H54 (cell line): Measurements from ENCODE around the gene CDH23.
A peak's percentile ranks its signal among the peaks of the same experiment; 100 is the strongest.

Experiments used
- DNase-seq: peaks from one replicate; pipeline ENCODE4 v3.0.0; 2011; ENCODE audit warnings: low spot score, mixed read lengths; ENCODE audit not compliant: insufficient read length
- FAIRE-seq: peaks from 3 replicates; lab custom pipeline; 2011; peaks lifted over from hg19 to GRCh38; lab: Jason Lieb, UNC
- POLR2A ChIP-seq: IDR thresholded peaks from 2 replicates; pipeline ENCODE4 v1.6.1; 2011; ENCODE audit warnings: low read depth, mild to moderate bottlenecking, low read length

Gene CDH23

DNA sequence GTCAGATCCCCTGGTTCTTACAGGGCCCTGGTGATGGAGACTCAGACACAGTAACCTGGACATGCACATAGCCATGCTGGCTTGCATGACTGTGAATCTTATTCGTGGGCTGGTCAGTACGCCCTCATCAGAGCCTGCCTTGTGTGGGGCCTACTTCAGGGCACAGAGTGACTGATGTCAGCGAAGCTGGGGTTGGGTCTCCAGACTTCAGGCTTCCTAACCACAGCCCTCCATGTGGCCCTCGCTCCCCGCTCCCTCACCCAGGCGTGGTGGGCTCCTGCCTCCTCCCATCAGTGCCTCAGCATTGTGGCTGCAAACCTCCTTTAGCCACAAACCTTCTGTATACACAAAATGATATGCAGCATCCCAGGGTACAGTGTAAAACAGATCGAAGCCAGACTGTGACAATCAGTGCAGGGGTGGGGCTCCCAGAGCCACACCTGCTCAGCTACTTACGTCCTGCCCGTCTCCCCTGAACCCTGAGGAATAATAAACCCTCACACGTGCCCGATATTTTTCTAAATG lies 329.9 kb downstream of the CDH23 start:
- FAIRE-seq (no peak), DNase-seq (no peak)
- no peak for TF ChIP-seq POLR2A

DNA sequence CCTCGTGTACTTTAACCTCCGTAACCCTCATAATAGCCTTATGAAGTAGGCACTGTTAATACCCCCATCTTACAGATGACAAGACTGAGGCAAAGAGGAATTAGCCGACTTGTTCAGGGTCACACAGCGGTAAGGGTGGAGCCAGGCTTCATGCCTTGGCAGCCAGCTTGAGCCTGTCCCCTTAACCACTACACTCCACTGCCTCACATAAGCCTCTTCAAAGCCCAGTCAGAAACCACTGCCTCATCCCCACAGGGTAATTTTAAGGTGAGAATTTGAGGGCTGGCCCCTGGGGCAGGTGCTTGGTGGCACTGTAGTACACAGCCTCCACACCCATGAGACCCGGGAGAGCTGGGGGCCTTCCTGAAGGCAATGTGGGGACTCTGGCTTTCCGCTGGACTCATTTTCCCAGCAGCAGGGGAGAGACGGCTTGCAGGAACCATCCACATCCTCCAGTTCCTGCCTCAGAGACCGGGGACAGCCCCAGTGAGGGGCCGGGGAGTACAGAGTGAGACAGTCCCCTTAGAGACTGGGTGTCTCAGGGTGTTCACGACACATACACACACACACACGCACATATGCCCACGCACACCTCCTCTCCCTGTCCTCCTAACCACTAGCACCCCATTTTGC lies 330.5 kb downstream of the CDH23 start:
- no peak for TF ChIP-seq POLR2A
- no peak for DNase-seq
- FAIRE-seq: no peak

DNA sequence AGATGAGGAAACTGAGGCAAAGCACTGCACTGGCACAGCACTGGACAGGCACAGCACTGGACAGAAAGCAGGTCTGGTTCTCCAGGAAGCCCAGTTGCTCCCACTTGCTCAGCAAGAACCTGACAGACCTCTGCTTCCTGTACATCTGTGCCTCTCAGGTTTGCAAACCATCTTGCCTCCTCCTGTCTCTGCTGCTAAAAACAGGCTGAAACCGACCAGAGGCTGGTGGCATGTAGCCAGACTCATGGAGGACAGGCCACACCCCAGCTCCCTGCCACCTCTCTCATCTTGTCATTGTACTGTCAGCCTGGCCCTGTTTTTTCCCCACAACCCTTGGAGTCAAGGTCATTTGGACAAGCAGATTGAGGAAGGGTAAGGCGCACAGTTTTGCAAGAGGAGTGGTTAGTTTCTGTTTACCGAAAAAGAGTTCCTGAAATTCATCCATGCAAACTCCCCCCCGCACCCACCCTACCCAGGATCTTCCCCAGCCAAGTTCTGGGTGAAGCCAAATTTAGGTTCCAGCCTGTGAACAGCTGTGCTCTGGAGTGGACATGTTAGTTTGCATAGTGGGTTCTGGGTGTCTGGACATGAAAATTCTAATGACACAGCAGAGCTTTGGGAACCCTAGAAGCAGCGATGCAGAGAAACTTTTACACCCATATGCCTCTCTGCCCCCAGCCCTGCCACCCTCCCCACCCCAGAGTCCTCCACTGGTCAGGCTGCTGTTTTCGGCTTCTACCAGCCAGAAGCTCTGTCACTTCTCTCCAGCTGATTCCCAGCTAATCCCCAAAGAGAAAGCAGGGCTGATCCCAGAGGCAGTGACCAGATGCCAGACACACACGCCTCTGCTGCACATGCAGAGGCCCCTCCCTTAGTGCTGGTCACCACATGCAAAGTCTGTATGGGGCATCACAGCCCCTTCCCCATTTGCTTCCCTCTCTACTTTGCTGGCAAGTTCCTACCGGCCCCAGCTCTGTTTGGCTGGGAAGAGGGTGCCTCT lies 331.3 kb downstream of the CDH23 start:
- DNase-seq (peak; percentile 37), FAIRE-seq (no peak)
- TF ChIP-seq POLR2A: no peak

DNA sequence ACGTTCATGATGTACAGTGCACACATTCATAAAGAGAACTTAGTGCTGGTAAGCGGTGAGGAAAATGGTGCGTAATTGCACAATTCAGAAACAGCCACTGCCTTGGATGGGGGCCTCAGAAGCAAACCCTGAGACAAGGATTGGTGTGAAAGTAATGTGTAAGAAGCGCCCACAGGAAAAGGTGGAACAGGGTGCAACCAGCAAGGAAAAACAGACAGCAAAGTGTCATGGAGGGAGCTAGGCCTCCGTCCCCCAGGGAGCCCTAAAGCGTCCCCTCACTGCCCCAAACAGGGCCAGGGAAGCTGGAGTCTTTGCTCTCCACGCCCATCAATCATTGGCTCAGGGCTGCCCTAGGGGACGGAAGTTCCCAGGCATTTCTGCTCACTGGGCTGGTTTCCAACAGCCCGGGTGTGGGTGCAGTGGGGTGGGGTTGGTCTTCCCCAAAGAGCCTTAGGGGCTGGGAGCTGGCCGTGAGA lies 332.5 kb downstream of the CDH23 start:
- DNase-seq: peak; percentile 50
- FAIRE-seq: no peak
- no peak for TF ChIP-seq POLR2A

DNA sequence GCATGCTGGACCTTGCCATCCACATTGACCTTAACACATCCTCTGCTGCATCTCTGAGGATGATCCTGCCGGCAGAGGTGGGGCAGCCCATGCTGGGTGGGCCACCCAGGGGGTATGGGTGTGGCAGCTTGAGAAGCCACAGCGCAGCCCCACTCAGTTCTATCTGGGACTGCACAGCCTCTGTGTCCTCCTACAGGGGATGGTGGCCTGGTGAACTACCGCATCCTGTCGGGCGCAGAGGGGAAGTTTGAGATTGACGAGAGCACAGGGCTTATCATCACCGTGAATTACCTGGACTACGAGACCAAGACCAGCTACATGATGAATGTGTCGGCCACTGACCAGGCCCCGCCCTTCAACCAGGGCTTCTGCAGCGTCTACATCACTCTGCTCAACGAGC lies 335.1 kb downstream of the CDH23 start:
- FAIRE-seq (no peak), DNase-seq (no peak)
- no peak for TF ChIP-seq POLR2A

DNA sequence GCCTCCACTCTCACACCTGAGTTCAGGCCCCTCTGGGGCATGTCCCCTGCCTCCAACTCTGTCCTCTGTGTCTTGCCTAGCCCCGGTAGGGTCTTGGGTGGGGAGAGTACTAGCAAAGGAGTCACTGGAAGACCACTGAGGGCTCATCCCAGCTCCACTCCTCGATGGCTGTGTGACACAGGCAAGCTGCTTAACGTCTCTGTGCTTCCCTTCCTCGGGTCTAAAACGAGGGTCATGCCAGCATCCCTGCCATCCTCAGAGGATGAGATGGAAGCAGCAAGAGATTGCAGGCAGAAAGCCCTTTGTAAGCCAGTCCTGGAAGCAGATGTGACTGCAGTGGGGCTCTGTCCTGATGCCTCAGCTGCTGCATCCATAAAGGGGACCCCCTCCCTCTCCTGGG lies 338.1 kb downstream of the CDH23 start:
- DNase-seq: no peak
- no peak for TF ChIP-seq POLR2A
- FAIRE-seq: no peak

DNA sequence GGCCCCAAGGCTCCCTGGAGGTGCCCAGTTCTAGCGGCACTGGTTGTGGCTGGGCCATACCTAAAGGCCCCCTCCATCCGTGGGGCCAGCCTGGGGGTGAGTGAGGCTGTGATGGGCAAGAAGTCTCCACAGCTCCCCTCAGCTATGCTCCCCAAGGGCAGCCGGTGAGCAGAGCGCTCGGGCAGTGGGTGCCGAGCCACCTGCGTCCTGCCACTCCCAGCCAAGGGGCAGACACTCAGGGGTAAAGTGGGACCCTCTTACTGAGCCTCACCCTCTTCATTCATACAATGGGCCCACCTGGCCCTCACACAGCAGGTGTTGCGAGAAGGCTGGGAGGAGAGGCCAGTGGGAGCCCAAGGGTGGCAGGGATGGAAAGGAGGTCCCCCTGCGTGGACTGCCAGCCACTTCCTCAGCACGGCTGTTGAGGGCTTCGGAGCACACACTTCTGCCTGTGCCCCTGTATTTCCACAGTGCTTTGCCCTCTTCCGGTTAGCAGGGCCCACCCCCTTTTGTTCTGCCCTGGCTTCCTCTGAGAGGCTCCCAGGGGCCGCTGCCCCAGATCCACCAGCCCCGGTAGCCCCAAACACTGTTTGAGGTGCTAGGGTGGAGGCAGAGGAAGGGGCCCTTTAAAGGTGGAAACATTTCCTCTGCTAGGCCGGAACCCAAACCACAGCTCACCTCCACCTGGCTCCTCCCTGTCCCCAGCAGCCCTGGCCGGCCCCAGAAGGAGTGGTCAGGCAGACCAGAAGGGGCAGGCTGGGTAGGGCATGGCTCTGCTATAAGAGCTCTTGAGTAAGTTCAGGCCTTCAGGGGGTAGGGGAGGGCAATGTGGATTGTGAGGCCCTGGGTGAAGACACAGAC lies 339.2 kb downstream of the CDH23 start:
- FAIRE-seq (no peak), DNase-seq (no peak)
- TF ChIP-seq POLR2A: no peak

DNA sequence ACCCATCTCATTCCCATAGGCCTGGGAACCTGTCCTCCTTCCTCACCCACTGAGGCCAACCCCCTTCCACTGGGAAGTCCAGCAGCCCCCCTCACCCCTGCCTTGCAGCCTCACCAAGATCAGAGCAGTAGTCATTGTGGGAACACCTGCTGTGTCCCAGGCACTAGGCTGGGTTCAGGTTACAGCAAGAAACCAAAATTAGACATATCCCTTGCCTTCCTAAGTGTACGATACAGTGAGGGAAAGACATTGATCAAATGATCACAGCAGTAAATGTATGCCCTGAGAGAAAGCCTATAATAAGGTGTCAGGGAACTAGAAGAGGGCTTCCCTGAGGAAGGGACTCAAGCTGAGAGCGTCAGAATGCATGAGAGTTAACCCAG lies 339.8 kb downstream of the CDH23 start:
- FAIRE-seq: no peak
- no peak for DNase-seq
- TF ChIP-seq POLR2A: no peak

DNA sequence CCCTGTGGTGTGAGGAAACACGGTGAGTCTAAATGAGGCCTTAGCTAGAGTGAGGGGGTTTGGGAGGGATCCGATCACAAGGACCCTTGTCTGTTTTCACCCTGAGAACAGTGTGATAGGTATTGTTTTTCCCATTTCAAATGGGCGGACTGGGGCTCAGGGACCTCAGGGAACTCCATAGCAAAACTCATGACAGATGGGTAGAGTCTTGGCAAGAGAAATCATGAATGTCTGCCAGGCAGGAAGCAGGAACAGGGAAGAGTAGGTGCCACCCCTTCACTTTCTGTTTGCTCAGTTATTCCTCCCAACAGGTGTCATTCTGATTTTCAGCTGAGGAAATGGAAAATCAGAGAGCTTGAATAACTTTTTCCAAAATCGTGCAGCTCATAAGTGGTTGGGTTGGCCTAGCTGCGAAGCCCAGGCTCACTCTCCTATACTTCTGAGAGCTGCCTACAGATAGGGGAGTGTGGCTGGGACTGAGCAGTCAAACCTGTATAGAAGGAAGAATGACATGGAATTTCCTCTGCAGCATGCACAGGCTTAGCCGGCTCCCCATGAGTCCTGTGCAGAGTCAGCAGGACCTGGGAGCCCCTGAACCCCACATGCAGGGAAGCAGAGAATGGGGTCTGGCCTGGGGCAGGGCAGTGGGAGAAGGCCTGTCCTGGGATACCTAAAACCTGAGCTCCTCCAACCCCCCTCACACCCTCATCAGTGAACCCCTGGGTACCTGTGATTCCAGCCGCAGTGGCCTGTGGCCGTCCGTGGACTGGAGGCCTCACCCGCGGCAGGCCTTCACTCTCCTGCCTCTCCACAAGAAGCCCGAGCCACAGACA lies 340.5 kb downstream of the CDH23 start:
- FAIRE-seq (no peak), DNase-seq (no peak)
- TF ChIP-seq POLR2A: no peak

DNA sequence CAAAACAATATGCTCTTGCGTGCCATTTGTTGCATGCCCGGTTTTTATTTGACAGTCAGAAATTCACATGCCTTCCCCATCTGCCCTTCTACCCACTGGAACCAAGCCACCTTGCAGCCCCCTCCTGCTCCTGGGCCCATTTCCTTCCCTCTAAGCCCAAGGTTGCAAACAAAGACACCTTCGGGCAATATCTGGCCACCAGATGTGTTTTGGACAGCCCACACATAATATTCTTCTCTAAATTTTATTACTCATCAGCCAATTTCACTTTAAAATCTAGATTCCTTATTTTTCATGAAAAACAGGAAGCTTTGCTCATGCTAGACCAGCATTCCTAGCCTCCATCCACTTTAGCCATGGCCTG lies 341.1 kb downstream of the CDH23 start:
- no peak for FAIRE-seq
- no peak for TF ChIP-seq POLR2A
- no peak for DNase-seq

DNA sequence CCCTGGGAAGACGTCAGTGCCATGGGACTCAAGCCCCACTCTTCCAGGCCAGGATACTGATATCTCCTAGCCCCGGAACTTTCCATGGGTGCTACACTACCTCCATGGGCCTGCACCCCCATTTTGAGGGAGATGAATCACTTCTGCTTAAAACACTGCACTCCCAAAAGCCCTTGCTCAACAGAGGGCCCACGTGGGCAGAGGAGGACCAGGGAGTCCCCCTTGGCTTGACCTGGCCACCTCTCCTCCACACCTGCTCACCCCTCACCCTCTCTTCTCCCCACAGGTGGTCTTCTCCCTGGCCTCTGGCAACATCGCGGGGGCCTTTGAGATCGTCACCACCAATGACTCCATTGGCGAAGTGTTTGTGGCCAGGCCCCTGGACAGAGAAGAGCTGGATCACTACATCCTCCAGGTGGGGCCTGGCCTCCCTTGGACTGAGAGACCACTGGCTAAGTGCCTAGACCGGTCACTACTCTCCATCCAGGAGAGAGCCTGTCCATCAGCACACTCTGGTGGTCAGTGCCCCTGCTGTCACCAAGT lies 342.7 kb downstream of the CDH23 start:
- FAIRE-seq: no peak
- TF ChIP-seq POLR2A: no peak
- DNase-seq: no peak

DNA sequence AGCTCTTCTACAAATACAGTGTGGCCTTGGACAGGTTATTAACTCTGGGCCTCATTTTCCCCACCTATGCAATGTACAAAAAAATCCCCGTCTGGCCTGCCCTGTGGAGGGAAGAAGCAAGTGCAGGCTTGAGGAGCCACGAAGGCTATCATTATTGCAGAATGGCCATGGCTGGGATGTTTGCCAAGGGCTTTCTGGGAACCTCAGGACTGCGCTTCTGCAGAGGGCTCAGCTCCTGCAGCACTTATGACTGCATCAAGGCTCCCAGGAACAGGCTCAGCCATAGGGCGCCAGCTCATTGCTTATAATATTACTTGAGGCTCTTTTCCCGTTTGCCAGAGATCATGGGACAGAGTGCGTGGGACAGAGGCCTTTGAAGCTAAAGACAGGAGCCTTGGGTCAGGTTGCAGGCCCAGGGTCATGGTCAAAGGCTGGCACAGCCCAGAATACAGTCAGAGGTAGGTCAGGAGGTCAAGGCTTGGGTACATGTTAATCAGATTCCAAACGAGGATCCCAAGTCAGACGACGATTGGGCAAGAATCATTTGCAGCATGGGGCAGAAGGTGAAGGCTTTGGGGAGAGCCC lies 343.4 kb downstream of the CDH23 start:
- no peak for TF ChIP-seq POLR2A
- DNase-seq: peak; percentile 70
- FAIRE-seq: no peak

DNA sequence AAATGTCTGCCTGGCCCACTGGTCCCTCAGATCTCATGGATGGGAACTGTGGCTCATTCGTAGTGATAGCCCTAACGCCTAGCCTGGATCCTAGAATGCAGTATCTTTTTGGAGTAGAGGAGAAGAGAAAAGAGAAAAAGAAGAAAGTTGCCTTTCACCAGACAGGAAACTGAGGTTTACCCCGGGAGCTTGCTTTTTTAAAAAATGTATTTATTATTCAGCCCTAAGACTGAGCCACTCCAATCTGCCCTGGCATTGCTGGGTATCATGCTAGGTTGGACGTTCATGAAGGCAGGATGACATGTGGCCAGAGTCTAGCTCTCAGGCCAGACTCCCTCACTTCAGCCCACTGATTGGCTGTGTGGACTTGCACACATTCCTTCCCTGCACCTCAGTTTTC lies 344.3 kb downstream of the CDH23 start:
- no peak for TF ChIP-seq POLR2A
- FAIRE-seq: no peak

More for the DNA sequence above, 344.3 kb downstream of the CDH23 start:
- no peak for DNase-seq
